Liver (tissue), 3 donors: ENCODE measurements around the gene MAN2B2.

Experiments used
- EGR1 ChIP-seq, 2 donors: IDR thresholded peaks; 2 replicates each; pipeline ENCODE4 v1.6.1; 2016 to 2018; ENCODE audit warnings: antibody characterized with exemption in 2 of 2, low read depth in 2 of 2
- GABPA ChIP-seq, 2 donors: IDR thresholded peaks in 1 of 2; conservative IDR thresholded peaks in 1 of 2; 2 replicates each; pipeline ENCODE4 v1.6.1; 2016; ENCODE audit warnings: antibody characterized with exemption in 2 of 2, mild to moderate bottlenecking in 1 of 2, moderate library complexity in 1 of 2
- JUND ChIP-seq, 2 donors: IDR thresholded peaks; 2 replicates each; pipeline ENCODE4 v1.6.1; 2016; ENCODE audit warnings: antibody characterized with exemption in 2 of 2
- RAD21 ChIP-seq, 2 donors: IDR thresholded peaks; 2 replicates each; pipeline ENCODE4 v1.6.1; 2016; ENCODE audit warnings: antibody characterized with exemption in 2 of 2, mild to moderate bottlenecking in 2 of 2
- RXRA ChIP-seq, 2 donors: IDR thresholded peaks; 2 replicates each; pipeline ENCODE4 v1.6.1; 2017 to 2018; ENCODE audit warnings: antibody characterized with exemption in 2 of 2, mild to moderate bottlenecking in 1 of 2
- SP1 ChIP-seq: IDR thresholded peaks from 2 replicates; pipeline ENCODE4 v1.6.1; 2018; ENCODE audit warnings: antibody characterized with exemption, mild to moderate bottlenecking
- TAF1 ChIP-seq: conservative IDR thresholded peaks from 2 replicates; pipeline ENCODE4 v1.6.1; 2016; ENCODE audit warnings: antibody characterized with exemption, mild to moderate bottlenecking
- YY1 ChIP-seq: IDR thresholded peaks from 2 replicates; pipeline ENCODE4 v1.6.1; 2016; ENCODE audit warnings: antibody characterized with exemption, mild to moderate bottlenecking
- TF ChIP-seq, protein P1 (sequence below): fragments of 150-350 bp; IDR thresholded peaks from 2 replicates; pipeline ENCODE4 v1.5.1; 2017; ENCODE audit warnings: improper control_type of control experiment, low read depth, low read length; ENCODE audit not compliant: missing input control
- TF ChIP-seq, protein P2 (sequence below): IDR thresholded peaks from 2 replicates; pipeline ENCODE4 v1.6.1; 2016; ENCODE audit warnings: antibody characterized with exemption
- TF ChIP-seq, protein P3 (sequence below): IDR thresholded peaks from 2 replicates; pipeline ENCODE4 v1.6.1; 2016; ENCODE audit warnings: antibody characterized with exemption, mild to moderate bottlenecking
- TF ChIP-seq, protein P4 (sequence below): IDR thresholded peaks from 2 replicates; pipeline ENCODE4 v1.6.1; 2016; ENCODE audit warnings: antibody characterized with exemption
- donor health status: healthy.
- donor health status: healthy.

DNA sequence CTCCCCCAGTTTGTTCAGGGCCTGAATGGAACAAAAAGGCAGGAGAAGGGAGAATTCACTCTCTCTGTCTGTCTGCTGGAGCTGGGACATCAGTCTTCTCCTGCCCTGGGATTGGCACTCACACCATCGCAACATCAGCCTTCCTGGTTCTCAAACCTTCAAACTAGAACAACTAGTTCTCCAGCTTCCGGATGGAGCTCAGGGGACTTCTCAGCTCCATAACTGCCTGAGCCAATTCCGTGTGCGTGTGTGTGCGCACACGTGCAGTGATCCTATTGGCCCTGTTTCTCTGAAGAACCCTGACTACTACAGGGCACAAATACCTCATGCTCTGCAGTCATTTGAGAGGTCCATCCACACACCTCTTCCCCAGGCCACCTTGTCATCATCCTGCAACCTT is 18.7 kb upstream of the MAN2B2 start:
- no peak for TF ChIP-seq JUND (IDR thresholded peaks at IDR 0.05)
- TF ChIP-seq, protein P1, sequence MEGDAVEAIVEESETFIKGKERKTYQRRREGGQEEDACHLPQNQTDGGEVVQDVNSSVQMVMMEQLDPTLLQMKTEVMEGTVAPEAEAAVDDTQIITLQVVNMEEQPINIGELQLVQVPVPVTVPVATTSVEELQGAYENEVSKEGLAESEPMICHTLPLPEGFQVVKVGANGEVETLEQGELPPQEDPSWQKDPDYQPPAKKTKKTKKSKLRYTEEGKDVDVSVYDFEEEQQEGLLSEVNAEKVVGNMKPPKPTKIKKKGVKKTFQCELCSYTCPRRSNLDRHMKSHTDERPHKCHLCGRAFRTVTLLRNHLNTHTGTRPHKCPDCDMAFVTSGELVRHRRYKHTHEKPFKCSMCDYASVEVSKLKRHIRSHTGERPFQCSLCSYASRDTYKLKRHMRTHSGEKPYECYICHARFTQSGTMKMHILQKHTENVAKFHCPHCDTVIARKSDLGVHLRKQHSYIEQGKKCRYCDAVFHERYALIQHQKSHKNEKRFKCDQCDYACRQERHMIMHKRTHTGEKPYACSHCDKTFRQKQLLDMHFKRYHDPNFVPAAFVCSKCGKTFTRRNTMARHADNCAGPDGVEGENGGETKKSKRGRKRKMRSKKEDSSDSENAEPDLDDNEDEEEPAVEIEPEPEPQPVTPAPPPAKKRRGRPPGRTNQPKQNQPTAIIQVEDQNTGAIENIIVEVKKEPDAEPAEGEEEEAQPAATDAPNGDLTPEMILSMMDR, result no peak
- no peak for TF ChIP-seq YY1
- no peak for TF ChIP-seq EGR1 (IDR thresholded peaks at IDR 0.05; ENCODE audit: low read depth in 2 of 2)
- no peak for TF ChIP-seq SP1
- TF ChIP-seq, protein P2, sequence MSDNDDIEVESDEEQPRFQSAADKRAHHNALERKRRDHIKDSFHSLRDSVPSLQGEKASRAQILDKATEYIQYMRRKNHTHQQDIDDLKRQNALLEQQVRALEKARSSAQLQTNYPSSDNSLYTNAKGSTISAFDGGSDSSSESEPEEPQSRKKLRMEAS, result no peak
- TF ChIP-seq RAD21 (IDR thresholded peaks at IDR 0.05), result no peak
- TF ChIP-seq, protein P3, sequence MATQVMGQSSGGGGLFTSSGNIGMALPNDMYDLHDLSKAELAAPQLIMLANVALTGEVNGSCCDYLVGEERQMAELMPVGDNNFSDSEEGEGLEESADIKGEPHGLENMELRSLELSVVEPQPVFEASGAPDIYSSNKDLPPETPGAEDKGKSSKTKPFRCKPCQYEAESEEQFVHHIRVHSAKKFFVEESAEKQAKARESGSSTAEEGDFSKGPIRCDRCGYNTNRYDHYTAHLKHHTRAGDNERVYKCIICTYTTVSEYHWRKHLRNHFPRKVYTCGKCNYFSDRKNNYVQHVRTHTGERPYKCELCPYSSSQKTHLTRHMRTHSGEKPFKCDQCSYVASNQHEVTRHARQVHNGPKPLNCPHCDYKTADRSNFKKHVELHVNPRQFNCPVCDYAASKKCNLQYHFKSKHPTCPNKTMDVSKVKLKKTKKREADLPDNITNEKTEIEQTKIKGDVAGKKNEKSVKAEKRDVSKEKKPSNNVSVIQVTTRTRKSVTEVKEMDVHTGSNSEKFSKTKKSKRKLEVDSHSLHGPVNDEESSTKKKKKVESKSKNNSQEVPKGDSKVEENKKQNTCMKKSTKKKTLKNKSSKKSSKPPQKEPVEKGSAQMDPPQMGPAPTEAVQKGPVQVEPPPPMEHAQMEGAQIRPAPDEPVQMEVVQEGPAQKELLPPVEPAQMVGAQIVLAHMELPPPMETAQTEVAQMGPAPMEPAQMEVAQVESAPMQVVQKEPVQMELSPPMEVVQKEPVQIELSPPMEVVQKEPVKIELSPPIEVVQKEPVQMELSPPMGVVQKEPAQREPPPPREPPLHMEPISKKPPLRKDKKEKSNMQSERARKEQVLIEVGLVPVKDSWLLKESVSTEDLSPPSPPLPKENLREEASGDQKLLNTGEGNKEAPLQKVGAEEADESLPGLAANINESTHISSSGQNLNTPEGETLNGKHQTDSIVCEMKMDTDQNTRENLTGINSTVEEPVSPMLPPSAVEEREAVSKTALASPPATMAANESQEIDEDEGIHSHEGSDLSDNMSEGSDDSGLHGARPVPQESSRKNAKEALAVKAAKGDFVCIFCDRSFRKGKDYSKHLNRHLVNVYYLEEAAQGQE, result no peak
- no peak for TF ChIP-seq GABPA (IDR thresholded peaks at IDR 0.05 in 1 of 2, conservative IDR thresholded peaks at IDR 0.05 in 1 of 2)
- TF ChIP-seq RXRA (IDR thresholded peaks at IDR 0.05), result no peak
- TF ChIP-seq, protein P4, sequence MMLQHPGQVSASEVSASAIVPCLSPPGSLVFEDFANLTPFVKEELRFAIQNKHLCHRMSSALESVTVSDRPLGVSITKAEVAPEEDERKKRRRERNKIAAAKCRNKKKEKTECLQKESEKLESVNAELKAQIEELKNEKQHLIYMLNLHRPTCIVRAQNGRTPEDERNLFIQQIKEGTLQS, result no peak
- no peak for TF ChIP-seq TAF1
